SU-DHL-6 (cell line): ENCODE results near the gene ABLIM1.

ENCODE experiments used
- CTCF ChIP-seq: fragments of 200-600 bp; sonication (generic); IDR thresholded peaks from one replicate; pipeline ENCODE4 v1.5.1; 2017; ENCODE audit warnings: antibody characterized with exemption, mild to moderate bottlenecking, low read length, moderate library complexity; ENCODE audit not compliant: insufficient read depth, poor library complexity, severe bottlenecking
- EZH2phosphoT487 ChIP-seq: fragments of 200-600 bp; sonication (generic), shearing (Covaris generic); conservative IDR thresholded peaks from 2 replicates; pipeline ENCODE4 v1.6.1; 2018; ENCODE audit warnings: mild to moderate bottlenecking, antibody characterized with exemption, low read length, moderate library complexity, mixed read lengths

- no peak for TF ChIP-seq CTCF
- TF ChIP-seq EZH2phosphoT487, result no peak
Observed at GRCh38 chr10:114547056-114547455, 111.0 kb downstream of the ABLIM1 start.
